Measurements from ENCODE around the gene MOBP. TPM values are rescaled to one million over a fixed set of nuclear protein-coding genes. Genes with fewer than 3 reads are reported as not detected.

MOBP gene
- total RNA-seq, 1 experiment from 2014 or later: 0.57 TPM

- no peak for DNase-seq
- Mint-ChIP-seq H3K4me1 (ENCODE audit: low read depth, unreplicated experiment) (no peaks in the 10 kb centered on the region), H3K9me3 (ENCODE audit: low read depth, unreplicated experiment) (peaks cover 2% of the 10 kb centered on the region), H3K27me3 (ENCODE audit: unreplicated experiment) (peaks cover 26% of the 10 kb centered on the region), H3K4me3 (ENCODE audit: low read depth, unreplicated experiment) (no peak overlapping the region), H3K36me3 (ENCODE audit: insufficient read depth, unreplicated experiment) (no peaks in the 10 kb centered on the region), H3K27ac (ENCODE audit: unreplicated experiment) (no peak overlapping the region)
- CTCF ChIA-PET: no interaction called here
- BruUV-seq (replicated peaks): no TSS peak
- intact Hi-C loops (cut with micrococcal nuclease; ENCODE audit: unreplicated experiment): no loop called here
- no peak for TF ChIP-seq CTCF (IDR thresholded peaks at IDR 0.05; ENCODE audit: unreplicated experiment)
Observed at GRCh38 chr3:39513791-39514369, 46.4 kb downstream of the MOBP start.

- no peaks in the 10 kb centered on the region for H3K36me3 Mint-ChIP-seq (ENCODE audit: insufficient read depth, unreplicated experiment)
- no peak overlapping the region for H3K4me3 Mint-ChIP-seq (ENCODE audit: low read depth, unreplicated experiment)
- peaks cover 2% of the 10 kb centered on the region for H3K9me3 Mint-ChIP-seq (ENCODE audit: low read depth, unreplicated experiment)
- H3K4me1 Mint-ChIP-seq (ENCODE audit: low read depth, unreplicated experiment): no peaks in the 10 kb centered on the region
- no peak for TF ChIP-seq CTCF (IDR thresholded peaks at IDR 0.05; ENCODE audit: unreplicated experiment)
- no TSS peak for BruUV-seq (replicated peaks)
- peaks cover 46% of the 10 kb centered on the region for H3K27me3 Mint-ChIP-seq (ENCODE audit: unreplicated experiment)
- intact Hi-C loops (cut with micrococcal nuclease; ENCODE audit: unreplicated experiment): no loop called here
- no peak overlapping the region for H3K27ac Mint-ChIP-seq (ENCODE audit: unreplicated experiment)
- CTCF ChIA-PET: no interaction called here
- DNase-seq: no peak
Observed at GRCh38 chr3:39515681-39516441, 48.4 kb downstream of the MOBP start.

GRCh38 chr3:39519103-39519502 is 51.6 kb downstream of the MOBP start:
- no peak overlapping the region for H3K4me3 Mint-ChIP-seq (ENCODE audit: low read depth, unreplicated experiment)
- intact Hi-C loops (cut with micrococcal nuclease; ENCODE audit: unreplicated experiment): no loop called here
- peaks cover 47% of the 10 kb centered on the region for H3K27me3 Mint-ChIP-seq (ENCODE audit: unreplicated experiment)
- H3K36me3 Mint-ChIP-seq (ENCODE audit: insufficient read depth, unreplicated experiment): no peaks in the 10 kb centered on the region
- CTCF ChIA-PET: no interaction called here
- no TSS peak for BruUV-seq (replicated peaks)
- H3K4me1 Mint-ChIP-seq (ENCODE audit: low read depth, unreplicated experiment): no peaks in the 10 kb centered on the region
- H3K9me3 Mint-ChIP-seq (ENCODE audit: low read depth, unreplicated experiment): peaks cover 3% of the 10 kb centered on the region
- no peak overlapping the region for H3K27ac Mint-ChIP-seq (ENCODE audit: unreplicated experiment)
- no peak for TF ChIP-seq CTCF (IDR thresholded peaks at IDR 0.05; ENCODE audit: unreplicated experiment)
- DNase-seq: no peak

GRCh38 chr3:39519554-39520288 is 52.2 kb downstream of the MOBP start:
- no peaks in the 10 kb centered on the region for H3K4me1 Mint-ChIP-seq (ENCODE audit: low read depth, unreplicated experiment)

More at GRCh38 chr3:39519554-39520288, 52.2 kb downstream of the MOBP start:
- H3K27me3 Mint-ChIP-seq (ENCODE audit: unreplicated experiment): peaks cover 45% of the 10 kb centered on the region
- H3K9me3 Mint-ChIP-seq (ENCODE audit: low read depth, unreplicated experiment): peaks cover 7% of the 10 kb centered on the region
- CTCF ChIA-PET: interaction anchor here (0.6 kb wide), 2 partner anchors 79 to 1232 kb away, joined by 3 read pairs; no protein-coding TSS in a partner anchor
- BruUV-seq (replicated peaks): no TSS peak
- H3K4me3 Mint-ChIP-seq (ENCODE audit: low read depth, unreplicated experiment): no peak overlapping the region
- intact Hi-C loops (cut with micrococcal nuclease; ENCODE audit: unreplicated experiment): no loop called here
- TF ChIP-seq CTCF (IDR thresholded peaks at IDR 0.05; ENCODE audit: unreplicated experiment): no peak
- DNase-seq: no peak
- H3K36me3 Mint-ChIP-seq (ENCODE audit: insufficient read depth, unreplicated experiment): no peaks in the 10 kb centered on the region
- no peak overlapping the region for H3K27ac Mint-ChIP-seq (ENCODE audit: unreplicated experiment)

All from Calu3 (cell line).